NCI-H1436 treated with DMSO at 0.1 percent for 48 hours (cell line): Measurements from ENCODE around the gene KRT8.
"Not testable (repeated sequence)": the region's sequence is repeated elsewhere in the genome, so short reads cannot be mapped to it uniquely, and the experiment has no call there.

ENCODE experiments used
- DNase-seq: peaks from one replicate; lab custom pipeline; 2025; lab: John Stamatoyannopoulos, UW

Gene KRT8

DNA sequence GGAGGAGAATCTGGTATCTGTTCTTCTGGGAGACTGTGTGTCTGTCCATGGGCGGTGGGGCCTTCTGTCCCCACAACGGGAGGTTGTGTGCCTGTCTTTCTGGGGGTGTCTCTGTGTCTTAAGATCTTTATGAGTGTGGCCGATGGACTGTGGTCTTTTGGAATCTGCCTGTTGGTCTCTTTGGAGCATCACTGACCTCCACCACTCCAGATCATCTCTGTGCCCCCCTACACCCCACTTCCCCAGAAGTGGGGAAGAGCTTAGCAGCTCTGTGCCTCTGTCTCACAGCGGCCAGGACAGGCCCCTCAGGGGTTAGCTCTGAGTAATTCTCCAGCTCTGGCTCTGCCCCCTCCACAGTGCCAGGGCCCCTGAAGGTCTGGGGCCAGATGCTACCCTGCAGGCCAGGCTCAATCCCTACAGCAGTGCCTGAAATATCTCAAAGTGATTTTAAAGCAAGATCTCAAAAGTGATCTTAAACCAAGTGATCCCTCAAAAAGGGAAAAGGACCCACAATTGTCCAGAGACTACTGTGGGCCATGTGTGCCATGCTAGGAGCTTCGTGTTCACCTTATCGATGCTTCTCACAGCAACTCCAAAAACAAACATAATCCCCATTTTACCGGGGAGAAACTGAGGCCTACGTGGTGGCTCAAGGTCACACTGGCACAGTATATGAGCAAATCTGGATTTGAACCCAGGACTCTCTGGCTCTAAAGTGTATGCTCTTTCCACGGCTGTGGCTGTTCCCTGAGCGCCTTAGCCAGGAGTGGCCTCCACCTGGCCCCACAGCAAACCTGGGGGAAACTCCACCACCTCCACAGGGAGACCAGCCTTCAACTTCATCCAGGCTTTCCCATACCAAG lies 30.1 kb downstream of the KRT8 start:
- no peak for DNase-seq

DNA sequence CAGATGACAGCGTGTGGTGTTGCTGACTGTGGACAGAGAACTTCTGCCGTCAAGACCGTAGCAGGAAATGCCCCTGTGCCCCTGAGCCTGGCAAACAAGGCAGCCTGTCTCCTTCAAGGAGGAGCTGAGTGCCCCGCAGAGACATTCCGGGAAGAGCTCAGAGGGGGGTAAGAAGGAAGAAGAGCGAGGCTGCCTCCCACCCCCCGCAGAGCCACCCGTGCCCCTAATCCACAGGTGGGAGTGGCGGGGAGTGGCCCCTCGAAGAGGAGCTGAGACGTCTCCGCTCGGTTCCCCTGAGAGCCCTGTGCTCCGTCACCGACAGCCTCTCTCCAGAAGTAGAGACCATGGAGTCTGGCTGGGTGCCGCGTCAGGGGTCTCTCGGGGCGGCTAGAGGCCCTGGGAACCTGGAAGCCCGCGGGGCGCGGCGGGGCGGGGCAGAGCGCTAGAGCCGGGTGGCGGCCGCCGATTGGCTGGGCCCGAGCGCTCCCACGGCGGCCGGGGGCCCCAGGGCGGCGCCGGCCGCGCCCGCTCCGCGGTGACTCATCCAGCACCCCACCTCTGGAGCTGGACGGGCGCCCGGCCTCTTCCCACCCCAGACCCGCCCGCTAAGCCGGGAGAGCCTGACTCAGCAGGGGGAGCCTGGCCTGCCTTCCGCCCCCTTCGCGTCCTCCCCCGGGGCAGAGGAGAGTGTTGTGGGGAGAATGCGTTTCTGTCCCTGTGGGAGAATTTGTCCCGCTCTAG lies 30.9 kb downstream of the KRT8 start:
- DNase-seq = peak; percentile 14

DNA sequence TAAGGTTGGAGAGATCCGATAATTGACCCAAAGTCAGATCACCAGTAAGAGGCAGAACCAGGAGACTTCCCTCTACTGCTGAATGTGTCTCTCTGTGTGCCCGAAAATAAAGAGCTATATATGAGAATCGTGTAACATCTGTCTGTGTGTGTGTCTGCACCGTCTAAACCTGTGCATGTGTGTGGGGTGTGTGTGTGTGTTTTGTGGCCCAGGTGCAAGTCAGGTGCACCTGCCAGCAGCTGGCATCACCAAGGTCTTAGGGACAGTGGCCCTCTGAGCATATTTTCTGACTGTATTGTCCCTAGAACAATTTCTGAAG lies 31.4 kb downstream of the KRT8 start:
- DNase-seq = no peak

DNA sequence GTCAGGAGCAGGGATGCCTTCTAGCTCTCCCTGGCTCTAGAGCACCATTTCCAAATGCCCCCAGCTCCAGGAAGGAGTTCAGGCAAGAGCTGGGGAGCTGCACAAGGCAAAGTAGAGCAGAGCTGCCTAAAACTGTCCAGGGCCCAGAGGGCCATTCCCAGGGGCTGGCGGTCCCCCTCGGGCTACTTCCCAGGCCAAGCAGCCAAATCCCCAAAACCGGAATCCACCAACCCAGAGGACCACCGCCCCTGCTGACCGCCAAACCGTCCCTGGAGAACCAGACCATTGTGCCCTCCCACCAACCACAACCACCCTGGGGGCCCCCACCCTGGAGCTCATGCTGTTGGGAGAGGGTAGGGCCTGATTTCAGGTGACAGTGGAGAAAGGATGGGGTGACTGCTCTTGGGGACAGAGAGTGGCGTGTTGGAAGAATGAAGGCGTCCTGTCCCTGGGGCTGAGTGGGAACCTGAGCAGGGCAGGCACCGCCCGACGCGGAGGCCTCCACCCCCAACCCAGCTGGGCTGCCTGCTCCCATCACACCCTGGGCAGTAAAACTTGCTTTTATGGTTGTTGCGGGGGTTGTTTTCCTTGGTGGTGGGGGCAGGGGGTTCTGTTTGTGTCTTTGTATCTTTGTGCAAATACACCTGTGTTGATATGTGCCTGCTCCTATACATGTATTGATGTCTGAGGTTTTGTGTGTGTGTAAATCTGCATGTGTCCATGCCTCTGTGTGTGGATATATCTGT lies 32.1 kb downstream of the KRT8 start:
- DNase-seq = no peak

DNA sequence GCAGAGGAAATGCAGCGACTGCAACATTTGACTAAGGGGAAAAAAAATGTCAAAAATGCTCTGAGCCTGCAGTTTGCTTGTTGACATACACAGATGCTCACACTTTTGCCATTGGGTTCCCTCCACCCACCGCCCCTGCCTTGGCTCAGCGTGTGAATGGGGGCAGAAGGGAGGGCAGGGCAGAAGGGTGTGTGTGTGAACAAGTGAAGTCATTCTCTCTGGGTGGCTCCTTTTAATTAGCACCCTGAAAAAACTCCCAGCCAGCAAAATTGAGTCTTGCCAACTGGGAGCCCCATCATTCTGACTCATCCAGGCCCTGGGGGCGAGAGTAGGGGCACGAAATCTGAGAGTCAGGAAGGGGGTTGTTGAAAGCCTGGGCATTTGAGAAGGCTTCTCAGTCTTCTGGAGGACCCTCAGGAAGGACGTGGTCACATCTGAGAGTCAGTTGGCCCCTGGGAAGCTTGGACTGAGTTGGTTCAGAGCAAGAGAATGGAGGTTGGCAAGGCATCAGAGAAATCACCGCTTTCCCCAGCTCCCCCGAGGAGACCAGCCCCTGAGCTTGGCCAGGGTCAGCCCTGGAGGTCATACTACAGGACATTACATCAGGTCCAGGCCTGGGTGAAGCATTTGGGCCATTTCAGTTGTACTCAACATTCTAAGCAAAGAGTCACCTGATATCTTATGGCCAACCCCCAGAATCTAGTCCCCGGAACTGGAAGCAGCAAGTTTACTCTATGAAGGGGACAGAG lies 33.4 kb downstream of the KRT8 start:
- DNase-seq = no peak

DNA sequence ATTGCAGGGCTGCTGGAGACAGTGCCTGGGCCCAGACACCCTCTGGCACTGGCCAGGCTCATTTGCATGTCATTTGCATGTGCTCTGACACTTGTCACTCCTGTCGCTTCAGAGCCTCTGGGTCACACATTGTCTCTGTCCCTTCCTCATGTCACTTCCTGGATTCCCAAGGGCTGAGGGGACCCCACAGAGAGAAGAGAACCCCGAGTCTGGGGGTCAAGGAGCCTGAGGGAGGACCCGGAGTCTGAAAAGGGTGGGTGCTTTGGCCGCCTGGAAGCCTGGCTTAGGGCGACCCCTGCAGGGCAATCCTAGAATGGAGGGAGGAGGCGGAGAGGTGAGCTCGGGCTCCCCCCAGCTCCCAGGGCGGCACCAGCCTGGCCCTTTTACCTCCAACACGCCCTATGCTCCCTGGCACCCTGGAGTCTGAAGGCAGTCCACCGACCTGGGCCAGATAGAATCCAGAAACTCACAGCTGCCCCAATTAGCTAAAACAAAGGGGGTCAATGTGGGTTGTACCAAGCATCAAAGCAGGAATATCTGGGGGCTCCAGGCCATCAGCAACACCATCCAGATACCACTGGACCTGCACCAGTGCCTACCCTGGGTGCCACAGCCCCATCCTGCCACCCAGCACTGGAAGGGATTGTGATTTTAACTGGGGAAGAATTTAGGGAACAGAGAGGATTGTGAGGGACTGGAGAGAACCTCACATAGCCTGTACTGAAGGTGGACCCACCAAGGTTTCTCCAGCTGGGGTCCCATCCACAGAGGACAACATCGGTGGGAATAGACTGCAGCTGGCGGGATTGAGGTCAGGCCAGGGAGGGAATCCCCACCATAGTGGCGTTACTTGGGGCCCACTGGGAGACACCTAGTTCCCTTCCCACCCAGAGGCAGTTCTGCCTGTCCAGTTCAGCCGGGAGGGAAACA lies 34.2 kb downstream of the KRT8 start:
- DNase-seq = no peak

DNA sequence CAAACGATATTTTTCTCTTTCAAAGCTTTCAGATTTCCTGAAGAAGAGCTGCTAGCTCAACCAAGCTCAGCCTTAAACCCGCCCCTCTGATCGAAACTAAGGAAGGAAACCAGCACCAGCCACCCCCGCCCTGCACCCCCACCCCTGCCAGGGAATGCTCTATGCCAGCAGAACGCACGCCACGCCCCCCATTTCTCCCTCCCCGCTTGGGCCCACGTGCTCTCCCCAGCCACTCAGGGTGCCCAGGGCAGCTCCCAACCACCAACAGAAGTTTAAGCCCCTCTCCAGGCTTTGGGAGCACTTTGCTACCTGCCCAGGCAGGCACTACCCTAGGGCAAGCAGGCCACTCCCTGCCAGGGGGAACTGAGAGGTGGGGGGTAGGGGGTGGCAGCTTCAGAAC lies 37.2 kb downstream of the KRT8 start:
- DNase-seq = no peak

DNA sequence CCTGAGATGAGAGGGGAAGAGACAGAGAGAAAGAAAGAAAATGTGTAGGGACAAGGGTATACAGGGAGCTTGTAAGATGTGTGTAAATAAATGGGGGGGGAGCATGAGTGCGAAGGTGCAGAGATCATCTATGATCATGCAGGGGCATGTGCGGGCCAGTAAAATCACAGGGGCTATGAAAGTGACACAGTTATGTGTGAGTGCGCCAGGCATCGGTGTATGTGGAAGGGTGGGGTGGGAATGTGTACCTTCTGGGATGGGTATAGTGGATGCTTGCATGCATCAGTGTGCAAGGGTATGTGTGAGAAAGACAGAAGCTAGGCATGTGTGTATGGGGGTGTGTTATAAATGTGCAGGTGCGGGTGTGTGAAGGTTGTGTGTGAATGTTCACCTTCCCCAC lies 37.7 kb downstream of the KRT8 start:
- no peak for DNase-seq

DNA sequence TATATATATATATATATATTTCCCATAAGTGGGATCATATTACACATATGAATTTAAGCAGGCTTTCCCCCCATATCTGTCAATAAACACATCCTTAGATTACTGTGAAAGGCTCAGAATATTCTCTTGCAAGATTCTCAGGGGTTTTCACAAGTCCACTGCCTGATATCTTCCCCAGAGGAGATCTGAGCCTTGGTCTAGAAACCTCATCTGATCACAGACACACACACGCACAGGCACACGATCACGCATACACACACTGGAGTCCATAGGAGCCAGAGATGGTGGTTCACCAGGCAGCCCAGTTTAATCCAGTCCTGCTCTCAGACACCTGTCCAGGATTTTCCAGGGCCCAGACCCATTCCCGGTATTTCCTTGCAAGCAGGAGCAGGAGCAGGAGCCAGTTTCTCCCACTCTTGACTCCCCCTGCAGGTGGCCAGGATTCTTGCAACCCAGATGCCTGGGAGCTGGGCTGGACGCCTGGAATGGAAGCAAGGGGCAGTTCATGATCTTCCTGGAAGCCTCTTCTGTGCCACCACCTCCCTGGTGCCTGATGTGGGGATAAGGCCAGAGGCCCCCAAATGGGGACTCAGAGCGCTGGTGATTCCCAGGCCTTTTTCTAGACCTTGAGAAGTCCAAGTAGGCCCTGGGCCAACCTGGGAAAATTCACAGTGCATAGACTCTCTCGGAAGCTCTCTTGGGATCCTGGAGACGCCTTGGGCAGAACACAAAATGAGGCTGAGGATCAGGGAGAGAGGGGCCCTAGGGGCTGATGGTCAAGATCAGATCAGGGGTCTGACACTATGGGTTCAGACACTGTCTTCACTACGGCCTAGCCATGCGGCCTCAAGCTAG lies 39.6 kb downstream of the KRT8 start:
- no peak for DNase-seq

DNA sequence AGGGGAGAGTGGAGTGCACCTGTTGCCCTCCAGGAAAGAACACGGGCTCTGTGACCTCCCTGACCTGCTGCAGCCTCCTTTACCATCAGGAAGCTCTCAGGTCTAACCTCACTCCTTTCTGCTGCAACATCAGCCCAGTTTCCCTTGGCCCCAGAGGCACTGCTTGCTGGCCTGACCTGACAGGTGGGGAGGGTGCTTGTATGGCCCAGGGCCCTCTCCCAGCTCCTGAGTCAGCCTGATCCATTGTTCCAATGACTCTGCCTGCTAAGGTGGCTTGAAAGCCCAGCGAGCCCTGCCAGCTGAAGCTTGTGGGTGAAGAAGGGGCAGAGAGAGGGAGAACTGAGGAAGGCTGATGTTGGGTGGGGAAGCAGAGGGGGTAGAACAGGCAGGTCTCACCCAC lies 42.9 kb downstream of the KRT8 start:
- DNase-seq = no peak

DNA sequence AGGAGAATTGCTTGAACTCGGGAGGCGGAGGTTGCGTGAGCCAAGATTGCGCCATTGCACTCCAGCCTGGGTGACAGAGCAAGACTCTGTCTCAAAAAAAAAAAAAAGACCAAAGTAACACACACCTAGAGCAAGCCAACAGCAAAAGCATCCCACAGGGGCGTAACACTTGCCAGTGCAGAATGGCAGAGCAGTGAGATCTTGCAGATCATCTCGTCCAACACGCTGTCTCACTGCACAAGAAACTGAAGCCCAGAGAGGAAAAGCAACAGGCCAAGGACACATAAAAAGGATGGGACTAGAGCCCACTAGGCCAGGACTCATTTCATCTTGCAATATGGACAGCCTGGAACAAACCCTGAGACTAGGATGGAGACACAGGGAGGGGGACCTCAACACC lies 43.4 kb downstream of the KRT8 start:
- DNase-seq = no peak

DNA sequence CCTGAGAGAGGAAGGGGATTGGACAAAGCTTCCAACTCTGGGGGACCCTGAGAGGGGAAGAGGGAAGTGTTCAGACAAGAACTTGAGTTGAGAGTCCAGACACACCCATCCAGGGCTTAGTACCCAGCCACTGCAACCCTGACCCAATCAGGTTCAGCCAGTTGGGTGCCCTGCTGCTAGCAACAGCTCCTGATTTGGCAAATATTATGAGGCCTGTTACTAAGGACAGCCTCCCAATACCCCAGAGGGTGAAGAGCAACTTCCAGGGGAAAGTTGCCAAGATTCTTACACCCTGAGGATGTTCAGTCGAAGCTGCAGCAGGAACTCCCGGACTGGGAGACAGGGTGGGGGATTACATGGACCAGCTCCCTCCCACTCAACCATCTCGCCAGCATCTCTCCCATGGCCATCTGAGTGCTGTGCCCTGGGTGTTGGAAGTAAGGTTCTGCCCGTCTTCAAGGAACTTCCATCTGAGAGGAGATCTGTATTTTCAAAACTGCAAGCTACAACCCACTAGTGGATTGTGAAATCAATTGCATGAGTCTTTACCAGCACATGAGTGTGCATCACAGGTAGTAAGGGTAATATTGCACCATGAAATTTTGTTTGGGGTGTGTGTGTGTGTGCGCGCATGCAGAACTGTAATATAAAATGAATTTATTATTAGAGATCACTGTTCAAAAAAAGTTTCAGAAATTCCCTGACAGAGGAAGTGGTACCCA lies 44.6 kb downstream of the KRT8 start:
- DNase-seq = no peak

DNA sequence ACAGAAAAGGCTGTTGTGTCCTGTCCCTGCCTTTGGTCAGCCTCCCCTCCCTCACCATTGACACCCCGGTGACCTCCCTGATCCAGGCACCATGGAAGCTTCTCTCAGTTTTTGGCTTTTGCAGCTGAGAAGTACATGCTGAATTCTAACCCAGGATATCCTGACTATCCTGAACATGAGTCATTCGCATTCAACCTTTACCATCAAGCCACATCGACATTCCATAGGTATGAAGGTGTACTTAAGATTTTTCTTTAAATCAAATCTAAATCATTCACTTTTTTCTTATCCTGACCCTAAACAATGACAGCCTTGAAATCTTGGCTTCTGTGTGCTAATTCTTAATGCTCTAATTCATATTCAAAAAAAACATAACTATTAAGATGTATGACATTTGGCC lies 47.4 kb downstream of the KRT8 start:
- DNase-seq = no peak

DNA sequence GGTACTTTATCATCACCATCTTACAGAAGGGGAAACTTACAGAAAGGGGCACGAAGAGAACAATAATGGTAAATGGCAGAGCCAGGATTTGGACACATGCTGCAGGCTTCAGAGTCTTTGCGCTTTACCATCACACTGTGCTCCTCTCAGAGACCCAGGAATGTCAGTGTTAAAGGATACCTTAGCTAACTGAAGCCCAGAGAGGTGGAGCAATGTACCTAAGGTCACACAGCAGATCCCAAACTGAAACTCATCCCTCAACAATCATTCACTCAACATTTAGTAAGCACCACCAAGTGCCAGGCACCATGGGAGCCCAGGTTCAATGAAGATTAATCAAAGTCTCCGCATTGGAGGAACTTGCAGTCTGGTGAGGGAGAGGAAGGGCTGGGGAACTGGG lies 48.1 kb downstream of the KRT8 start:
- DNase-seq = no peak

DNA sequence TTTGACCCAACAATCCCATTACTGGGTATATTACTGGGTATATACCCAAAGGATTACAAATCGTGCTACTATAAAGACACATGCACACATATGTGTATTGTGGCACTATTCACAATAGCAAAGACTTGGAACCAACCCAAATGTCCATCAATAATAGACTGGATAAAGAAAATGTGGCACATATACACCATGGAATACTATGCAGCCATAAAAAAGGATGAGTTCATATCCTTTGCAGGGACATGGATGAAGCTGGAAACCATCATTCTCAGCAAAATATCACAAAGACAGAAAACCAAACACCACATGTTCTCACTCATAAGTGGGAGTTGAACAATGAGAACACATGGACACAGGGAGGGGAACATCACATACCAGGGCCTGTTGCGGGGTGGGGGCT lies 48.8 kb downstream of the KRT8 start:
- not testable (repeated sequence) for DNase-seq

DNA sequence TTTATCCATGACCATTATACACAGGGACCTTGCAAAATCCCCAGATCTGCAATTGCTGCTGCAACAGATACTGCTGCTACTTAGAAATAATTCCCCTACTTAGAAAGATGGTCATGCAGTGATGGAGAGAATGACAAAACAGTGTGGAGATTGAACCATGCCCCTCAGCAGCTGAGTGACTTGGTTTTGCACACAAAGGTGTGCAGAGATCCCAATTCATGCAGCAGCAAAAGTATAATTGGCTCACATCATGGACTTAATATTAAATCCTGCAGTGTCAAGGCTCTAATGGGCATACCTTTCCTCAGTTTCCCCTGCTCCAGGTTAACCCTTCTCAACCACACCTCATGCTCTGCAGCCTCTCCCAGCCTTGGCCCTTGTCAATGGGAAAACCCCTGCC lies 53.1 kb downstream of the KRT8 start:
- DNase-seq = no peak

DNA sequence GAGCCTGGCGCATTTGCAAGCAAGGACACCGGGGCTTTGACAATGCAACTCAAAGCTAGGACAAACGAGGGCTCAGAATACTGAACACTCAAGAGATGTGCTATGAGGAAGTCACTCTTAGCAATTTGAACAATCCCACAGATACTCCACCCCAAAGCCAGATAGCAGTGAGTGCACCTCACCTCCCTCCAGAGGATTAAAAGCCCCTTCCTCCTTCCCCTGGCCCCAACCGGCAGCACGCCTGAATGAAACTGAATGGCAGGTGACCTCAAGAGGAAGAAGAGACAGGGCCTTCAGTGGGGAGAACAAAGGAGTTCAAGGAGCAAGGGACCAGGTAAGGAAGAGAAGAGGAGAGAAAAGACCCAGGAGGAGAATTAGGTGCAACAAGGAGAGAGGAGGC lies 54.2 kb downstream of the KRT8 start:
- no peak for DNase-seq

DNA sequence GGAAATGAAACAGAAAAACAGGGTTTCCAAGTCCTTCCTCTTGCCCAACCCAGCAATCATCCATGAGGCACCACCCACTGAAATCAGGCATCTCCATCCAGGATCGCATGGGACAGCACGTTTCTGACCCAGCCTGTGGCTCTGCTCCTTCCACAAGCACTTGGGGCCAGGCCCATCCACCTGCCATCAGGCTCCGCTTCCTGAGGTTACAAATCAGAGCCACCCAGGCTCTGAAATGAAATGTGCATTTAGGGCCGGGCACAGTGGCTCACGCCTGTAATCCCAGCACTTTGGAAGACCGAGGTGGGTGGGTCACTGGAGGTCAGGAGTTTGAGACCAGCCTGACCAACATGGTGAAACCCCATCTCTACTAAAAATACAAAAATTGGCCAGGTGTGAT lies 55.4 kb downstream of the KRT8 start:
- DNase-seq = no peak

DNA sequence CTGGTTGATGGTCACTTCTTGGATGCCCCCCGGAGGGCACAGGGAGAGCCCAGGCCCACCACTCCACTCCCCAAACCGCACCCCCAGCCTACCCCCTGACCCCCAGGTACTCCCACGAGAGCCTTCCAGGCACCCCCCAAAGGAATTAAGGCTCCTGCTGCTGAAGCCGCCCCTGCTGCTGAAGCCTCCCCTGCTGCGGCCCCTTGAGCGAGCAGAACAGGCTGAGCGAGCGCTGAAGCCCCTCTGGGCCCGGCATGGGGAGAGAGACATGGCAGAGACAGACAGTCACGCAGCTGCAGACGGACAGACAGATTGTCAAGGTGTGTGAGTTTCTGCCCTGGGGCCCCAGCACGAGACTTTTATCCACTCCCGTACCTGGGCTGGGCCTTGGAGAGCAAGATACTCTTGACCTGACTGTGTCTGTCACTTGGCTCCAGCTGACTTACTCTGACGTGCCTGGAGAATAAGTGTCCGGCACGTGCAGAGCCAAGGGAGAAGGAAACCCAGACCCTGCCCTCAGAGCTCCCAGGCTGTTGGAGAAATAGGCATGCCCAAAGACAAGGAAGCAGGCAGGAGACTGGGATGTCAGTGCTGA lies 56.1 kb downstream of the KRT8 start, which contains the start of gene KRT78:
Gene KRT78, minus strand, starts transcription at position 334 of the 595 bp plus-strand sequence. Its CDS starts 64 bp downstream, at position 270.
- DNase-seq = no peak
